CD4-positive, alpha-beta memory T cell (primary cell): ENCODE measurements around the gene CNMD. TPM values are rescaled to one million over a fixed set of nuclear protein-coding genes. Genes with fewer than 3 reads are reported as not detected.
A peak's percentile ranks its signal among the peaks of the same experiment; 100 is the strongest.

Source experiments
- CTCF ChIA-PET: fragments of 350-600 bp; sonication (Branson Sonifier 250); formaldehyde crosslinking; loops from one replicate; lab custom pipeline; 2021; ENCODE audit warnings: inconsistent platforms; ENCODE audit not compliant: partially characterized antibody; lab: Charles Lee
- POLR2A ChIA-PET: fragments of 350-600 bp; sonication (Branson Sonifier 250); formaldehyde crosslinking; loops from one replicate; lab custom pipeline; 2021; ENCODE audit not compliant: partially characterized antibody; lab: Charles Lee
- DNase-seq, 5 donors: peaks; one replicate each; pipeline versions ENCODE4 v3.0.0 to v3.0.0-alpha.2; 2020 to 2022; ENCODE audit warnings: mixed read lengths in 1 of 5
- H3K27ac ChIP-seq: one replicate; pipeline ENCODE4 v1.7.0; 2013; ENCODE audit warnings: low read depth, low read length
- H3K27me3 ChIP-seq: 2 replicates; pipeline ENCODE4 v1.7.0; 2013; ENCODE audit warnings: mild to moderate bottlenecking, low read length, moderate library complexity; ENCODE audit not compliant: insufficient read depth
- H3K36me3 ChIP-seq: 2 replicates; pipeline ENCODE4 v1.7.0; 2013; ENCODE audit warnings: mild to moderate bottlenecking, low read length, moderate library complexity; ENCODE audit not compliant: insufficient read depth
- H3K4me1 ChIP-seq: 2 replicates; pipeline ENCODE4 v1.7.0; 2013; ENCODE audit warnings: mild to moderate bottlenecking, low read length, moderate library complexity; ENCODE audit not compliant: insufficient read depth
- H3K4me3 ChIP-seq, 2 donors: one replicate each; pipeline ENCODE4 v1.7.0; 2013; ENCODE audit warnings: low read length in 2 of 2, mild to moderate bottlenecking in 1 of 2
- H3K9me3 ChIP-seq, 2 donors: one replicate each; pipeline ENCODE4 v1.7.0; 2013; ENCODE audit warnings: low read length in 2 of 2, control low read depth in 1 of 2; ENCODE audit not compliant: control insufficient read depth in 1 of 2
- H3K27ac Mint-ChIP-seq, 7 donors: one replicate each; pipeline ENCODE4 v1.8.0; 2020 to 2021; ENCODE audit warnings: mixed read lengths in 7 of 7, mild to moderate bottlenecking in 6 of 7, inconsistent platforms in 3 of 7, moderate library complexity in 3 of 7
- H3K27me3 Mint-ChIP-seq, 2 donors: one replicate each; pipeline ENCODE4 v1.8.0; 2020 to 2021; ENCODE audit warnings: mixed read lengths in 2 of 2
- H3K36me3 Mint-ChIP-seq, 2 donors: one replicate each; pipeline ENCODE4 v1.8.0; 2020 to 2021; ENCODE audit warnings: mixed read lengths in 2 of 2, inconsistent platforms in 1 of 2, mild to moderate bottlenecking in 1 of 2
- H3K4me1 Mint-ChIP-seq, 4 donors: one replicate each; pipeline ENCODE4 v1.8.0; 2020 to 2021; ENCODE audit warnings: mixed read lengths in 4 of 4, mild to moderate bottlenecking in 1 of 4
- H3K4me3 Mint-ChIP-seq, 8 donors: one replicate each; pipeline ENCODE4 v1.8.0; 2020 to 2021; ENCODE audit warnings: mixed read lengths in 8 of 8, mild to moderate bottlenecking in 7 of 8, moderate library complexity in 6 of 8, inconsistent platforms in 3 of 8
- H3K9me3 Mint-ChIP-seq, 8 donors: one replicate each; pipeline ENCODE4 v1.8.0; 2020 to 2021; ENCODE audit warnings: mixed read lengths in 8 of 8, mild to moderate bottlenecking in 5 of 8, inconsistent platforms in 3 of 8, moderate library complexity in 1 of 8
- intact Hi-C: fragments of 100-400 bp; cut with micrococcal nuclease; formaldehyde crosslinking; loops from one replicate; pipeline ENCODE4 v1.15.1; 2023
- polyA plus RNA-seq, 2 donors: library from polyadenylated mRNA; unstranded; fragments of 300-500 nt; fragmentation: Illumina TruSeq; gene quantifications; one replicate each; pipeline ENCODE4 v1.2.3, GENCODE V29; 2021
- total RNA-seq, 2 experiments: library from RNA; stranded (reverse); gene quantifications; one replicate each; pipeline ENCODE4 v1.2.3, GENCODE V29; 2021

The CNMD gene
- total RNA-seq, result not detected
- polyA plus RNA-seq, result not detected

DNA sequence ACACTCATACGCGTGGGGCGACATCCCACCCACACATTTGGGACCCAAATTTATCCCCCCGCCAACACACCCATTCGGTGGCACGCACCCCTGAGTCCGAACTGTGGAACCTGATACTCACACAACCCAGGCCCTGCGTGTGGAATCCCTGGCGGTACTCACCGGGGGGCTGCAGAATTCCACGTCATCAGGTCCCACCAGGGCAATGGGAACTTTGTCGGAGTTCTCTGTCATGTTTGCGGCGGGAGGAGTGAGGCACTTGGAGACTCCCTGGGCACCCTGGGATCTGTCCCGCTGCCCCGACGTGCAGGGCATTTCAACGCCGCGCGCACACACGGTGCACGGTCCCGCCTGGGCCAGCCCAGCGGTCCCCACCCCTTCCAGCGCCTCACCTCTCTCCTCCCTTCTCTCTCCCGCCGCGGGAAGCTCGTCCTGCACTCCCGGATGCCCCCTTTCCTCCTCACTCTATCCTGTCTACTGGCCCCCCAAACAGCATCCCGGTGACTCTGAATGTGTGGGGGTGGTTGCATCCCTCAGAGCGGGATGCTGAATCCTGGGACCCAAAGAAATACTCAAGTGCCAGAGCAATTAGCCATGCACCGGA, at the start of gene CNMD:
CNMD (minus strand) TSS at position 353 of the 604 bp plus-strand sequence; CDS start at position 234, 119 bp downstream.
- Mint-ChIP-seq H3K4me1 (peaks cover 0 to 8% (median 1%) of the 10 kb centered on the region in 4 donors), H3K36me3 (no peaks in the 10 kb centered on the region), H3K27me3 (peaks cover 40 to 44% of the 10 kb centered on the region in 2 donors), H3K4me3 (peak within 1 kb of the TSS in 4 of 8 donors; percentile 17 to 45 (median 27)), H3K9me3 (peaks cover 0 to 15% (median 4%) of the 10 kb centered on the region in 8 donors), H3K27ac (no peak within 1 kb of the TSS)
- no peaks in the 10 kb centered on the region for H3K9me3 ChIP-seq
- no peak within 1 kb of the TSS for H3K4me3 ChIP-seq
- no peaks in the 10 kb centered on the region for H3K4me1 ChIP-seq
- no peaks in the 10 kb centered on the region for H3K27me3 ChIP-seq
- ChIA-PET CTCF (no interaction called here), POLR2A (no interaction called here)
- intact Hi-C loops, result no loop called here
- no peak for DNase-seq
- H3K27ac ChIP-seq, result no peak within 1 kb of the TSS
- no peaks in the 10 kb centered on the region for H3K36me3 ChIP-seq

DNA sequence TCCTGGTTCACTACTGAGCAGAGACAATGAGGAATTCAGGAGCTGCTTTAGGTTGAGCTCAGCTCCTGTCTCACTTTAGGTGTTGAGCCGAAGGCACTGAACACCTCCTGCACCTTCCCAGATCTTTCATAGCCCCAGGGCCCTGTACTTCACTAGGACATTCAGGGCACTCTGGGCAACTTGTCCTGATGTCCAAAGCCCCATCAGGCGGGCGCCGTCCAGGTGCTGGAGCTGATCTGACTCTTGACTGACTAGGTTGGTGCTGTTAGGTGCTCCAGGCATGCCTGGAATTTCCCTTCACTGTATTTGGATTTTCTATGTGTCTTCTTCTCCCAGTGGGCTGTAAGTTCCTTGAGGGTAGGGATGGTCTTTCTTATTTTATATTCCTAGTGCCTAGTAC, 48.4 kb upstream of the CNMD start:
- Mint-ChIP-seq H3K36me3 (no peaks in the 10 kb centered on the region), H3K27ac (no peak overlapping the region), H3K9me3 (no peaks in the 10 kb centered on the region), H3K4me3 (no peak overlapping the region), H3K27me3 (peaks cover 3 to 10% of the 10 kb centered on the region in 2 donors), H3K4me1 (no peaks in the 10 kb centered on the region)
- Histone ChIP-seq H3K27me3 (no peaks in the 10 kb centered on the region), H3K9me3 (no peaks in the 10 kb centered on the region), H3K36me3 (no peaks in the 10 kb centered on the region), H3K27ac (no peak overlapping the region), H3K4me3 (no peak overlapping the region), H3K4me1 (no peaks in the 10 kb centered on the region)
- POLR2A ChIA-PET, result no interaction called here
- no peak for DNase-seq
- intact Hi-C loops, result no loop called here
- CTCF ChIA-PET, result no interaction called here

DNA sequence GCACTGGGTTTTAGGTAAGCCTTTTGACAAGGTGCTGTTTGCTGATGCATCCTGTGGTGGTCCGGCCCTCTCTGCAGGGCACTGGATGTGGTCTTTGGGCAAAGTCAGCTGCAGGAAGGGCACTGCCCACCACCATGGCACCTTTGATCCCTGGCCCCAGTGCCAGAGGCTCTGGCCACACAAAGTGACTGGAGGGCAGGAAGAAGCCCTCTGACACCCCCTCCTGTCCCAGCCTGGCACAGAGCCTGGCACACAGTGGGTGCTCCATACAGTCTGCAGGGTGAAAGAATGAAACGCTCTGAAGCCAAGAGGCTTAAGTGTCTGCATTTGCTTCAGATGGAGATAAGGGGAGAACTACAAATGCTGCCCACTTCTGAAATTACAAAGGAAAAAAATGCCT, 47.6 kb upstream of the CNMD start:
- no peaks in the 10 kb centered on the region for H3K36me3 Mint-ChIP-seq
- H3K36me3 ChIP-seq, result no peaks in the 10 kb centered on the region
- no peak overlapping the region for H3K27ac ChIP-seq
- POLR2A ChIA-PET, result no interaction called here
- no peak for DNase-seq
- no peaks in the 10 kb centered on the region for H3K4me1 Mint-ChIP-seq
- H3K4me3 Mint-ChIP-seq, result no peak overlapping the region
- H3K27me3 Mint-ChIP-seq, result peaks cover 4 to 10% of the 10 kb centered on the region in 2 donors
- no peaks in the 10 kb centered on the region for H3K9me3 Mint-ChIP-seq
- H3K27me3 ChIP-seq, result no peaks in the 10 kb centered on the region
- H3K27ac Mint-ChIP-seq, result no peak overlapping the region
- H3K4me3 ChIP-seq, result no peak overlapping the region
- H3K4me1 ChIP-seq, result no peaks in the 10 kb centered on the region
- CTCF ChIA-PET, result no interaction called here
- no peaks in the 10 kb centered on the region for H3K9me3 ChIP-seq
- intact Hi-C loops, result no loop called here

DNA sequence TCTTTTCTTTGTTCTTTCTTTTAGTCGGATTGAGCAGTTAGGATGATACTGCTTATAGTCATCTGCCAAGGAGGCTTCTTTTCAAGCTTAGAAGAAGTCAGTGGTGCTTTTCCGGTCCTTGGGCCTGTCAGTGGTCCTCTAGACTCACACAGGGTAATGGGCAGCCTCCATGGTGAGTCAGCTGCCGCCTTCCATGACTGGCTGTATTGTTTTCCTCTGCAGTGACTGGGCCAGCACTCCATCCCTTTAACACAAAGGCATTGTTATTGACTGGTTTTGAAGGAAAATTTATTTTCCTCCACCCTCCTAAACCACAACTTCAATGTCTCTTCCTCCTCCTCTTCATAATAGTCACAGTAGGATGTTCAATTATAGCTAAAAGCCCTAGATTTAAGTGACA, 47.1 kb upstream of the CNMD start:
- intact Hi-C loops, result no loop called here
- Mint-ChIP-seq H3K27me3 (peaks cover 7 to 10% of the 10 kb centered on the region in 2 donors), H3K4me3 (no peak overlapping the region), H3K9me3 (no peaks in the 10 kb centered on the region), H3K27ac (no peak overlapping the region), H3K4me1 (no peaks in the 10 kb centered on the region), H3K36me3 (no peaks in the 10 kb centered on the region)
- H3K27me3 ChIP-seq, result no peaks in the 10 kb centered on the region
- no peak overlapping the region for H3K27ac ChIP-seq
- POLR2A ChIA-PET, result no interaction called here
- H3K4me3 ChIP-seq, result no peak overlapping the region
- no peaks in the 10 kb centered on the region for H3K36me3 ChIP-seq
- H3K9me3 ChIP-seq, result no peaks in the 10 kb centered on the region
- H3K4me1 ChIP-seq, result no peaks in the 10 kb centered on the region
- no peak for DNase-seq
- CTCF ChIA-PET, result no interaction called here

DNA sequence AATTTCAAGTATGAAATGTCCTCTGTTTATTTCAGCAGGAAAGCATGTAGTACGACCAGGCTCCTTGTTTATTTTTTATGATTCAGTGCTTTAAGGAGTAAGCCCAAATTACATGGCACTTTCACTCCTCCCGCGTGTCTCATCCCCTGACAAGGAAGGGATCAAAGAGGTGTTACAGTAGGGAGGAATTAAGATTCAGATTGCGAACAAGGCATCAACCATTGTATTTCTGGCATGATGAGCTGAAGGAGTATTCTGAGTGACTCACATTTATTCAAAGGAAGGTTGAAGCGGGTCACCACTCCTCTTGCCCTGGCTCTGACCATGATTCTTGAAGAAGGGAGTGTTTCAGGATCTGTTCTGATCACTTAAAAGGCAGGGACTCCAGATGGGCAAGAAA, 46.1 kb upstream of the CNMD start:
- H3K27ac Mint-ChIP-seq, result no peak overlapping the region
- DNase-seq, result no peak
- no peaks in the 10 kb centered on the region for H3K27me3 ChIP-seq
- H3K36me3 ChIP-seq, result no peaks in the 10 kb centered on the region
- intact Hi-C loops, result no loop called here
- H3K4me1 Mint-ChIP-seq, result no peaks in the 10 kb centered on the region
- H3K36me3 Mint-ChIP-seq, result no peaks in the 10 kb centered on the region
- no peak overlapping the region for H3K4me3 Mint-ChIP-seq
- H3K4me3 ChIP-seq, result no peak overlapping the region
- POLR2A ChIA-PET, result no interaction called here
- H3K4me1 ChIP-seq, result no peaks in the 10 kb centered on the region
- no peaks in the 10 kb centered on the region for H3K9me3 Mint-ChIP-seq
- peaks cover 7 to 10% of the 10 kb centered on the region in 2 donors for H3K27me3 Mint-ChIP-seq
- CTCF ChIA-PET, result no interaction called here
- no peak overlapping the region for H3K27ac ChIP-seq
- H3K9me3 ChIP-seq, result no peaks in the 10 kb centered on the region

DNA sequence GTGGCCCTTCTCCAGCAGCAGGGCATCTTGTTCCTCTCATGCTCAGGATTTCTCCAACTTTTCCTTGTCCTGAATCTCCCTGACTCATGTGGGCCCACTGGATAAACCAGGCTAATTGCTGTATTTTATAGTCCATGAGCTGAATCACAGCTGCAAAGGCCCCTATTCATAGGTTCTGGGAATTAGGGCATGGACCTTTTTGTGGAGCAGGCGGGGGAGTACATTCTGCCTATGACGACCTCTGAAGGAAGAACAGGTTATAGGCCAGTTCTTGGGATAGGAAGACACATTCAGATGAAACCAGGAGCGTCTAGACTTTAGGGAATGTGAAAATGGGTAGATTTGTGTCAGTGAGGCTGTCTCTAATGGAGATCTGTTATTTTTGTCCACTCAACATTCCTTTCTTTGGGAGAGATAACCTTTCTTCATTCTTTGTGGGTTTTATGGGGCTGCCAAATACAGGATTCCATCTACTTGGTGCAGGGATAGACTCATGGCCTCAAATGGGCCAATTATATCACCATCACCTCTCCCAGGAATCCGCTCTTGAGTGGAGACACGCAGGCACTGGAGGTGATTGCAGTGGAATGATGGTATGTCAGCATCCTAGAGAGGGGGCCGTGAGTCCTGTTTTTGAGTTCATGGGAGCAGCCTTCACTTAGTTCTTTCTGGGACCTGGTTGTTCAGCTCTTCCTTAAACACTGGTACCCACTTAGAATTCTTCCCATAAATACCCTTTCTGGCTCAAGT, 45.1 kb upstream of the CNMD start:
- Mint-ChIP-seq H3K4me1 (no peaks in the 10 kb centered on the region), H3K9me3 (no peaks in the 10 kb centered on the region), H3K36me3 (no peaks in the 10 kb centered on the region), H3K4me3 (no peak overlapping the region), H3K27ac (no peak overlapping the region), H3K27me3 (peaks cover 5 to 10% of the 10 kb centered on the region in 2 donors)
- Histone ChIP-seq H3K27me3 (no peaks in the 10 kb centered on the region), H3K4me3 (no peak overlapping the region), H3K9me3 (no peaks in the 10 kb centered on the region), H3K4me1 (no peaks in the 10 kb centered on the region), H3K36me3 (no peaks in the 10 kb centered on the region), H3K27ac (no peak overlapping the region)
- POLR2A ChIA-PET, result no interaction called here
- intact Hi-C loops, result no loop called here
- DNase-seq, result no peak
- CTCF ChIA-PET, result no interaction called here

DNA sequence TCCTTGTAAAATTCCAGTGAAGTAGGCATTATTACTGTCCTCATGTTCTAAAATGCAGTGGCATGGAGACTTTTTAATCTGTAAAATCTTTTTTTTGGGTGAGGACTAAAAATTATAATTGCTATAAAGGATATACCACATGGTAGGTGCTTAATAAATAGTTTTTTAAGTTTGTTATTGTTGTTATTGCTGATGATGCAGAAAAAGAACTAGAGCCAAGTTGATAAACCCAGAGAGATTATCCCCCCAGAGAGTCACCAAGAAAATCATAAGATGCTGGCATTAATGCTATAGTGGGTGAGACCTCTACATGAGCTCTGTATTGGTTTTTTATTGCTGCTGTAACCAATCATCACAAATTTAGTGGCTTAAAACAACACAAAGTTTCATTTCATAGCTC, 44.3 kb upstream of the CNMD start:
- Histone ChIP-seq H3K27me3 (no peaks in the 10 kb centered on the region), H3K9me3 (no peaks in the 10 kb centered on the region), H3K27ac (no peak overlapping the region), H3K4me1 (no peaks in the 10 kb centered on the region), H3K4me3 (no peak overlapping the region), H3K36me3 (no peaks in the 10 kb centered on the region)
- Mint-ChIP-seq H3K4me3 (no peak overlapping the region), H3K27ac (no peak overlapping the region), H3K27me3 (peaks cover 5 to 10% of the 10 kb centered on the region in 2 donors), H3K9me3 (no peaks in the 10 kb centered on the region), H3K4me1 (no peaks in the 10 kb centered on the region), H3K36me3 (no peaks in the 10 kb centered on the region)
- intact Hi-C loops, result no loop called here
- ChIA-PET CTCF (no interaction called here), POLR2A (no interaction called here)
- no peak for DNase-seq
